ENCODE results near the gene ARID1B. TPM values are rescaled to one million over a fixed set of nuclear protein-coding genes. Genes with fewer than 3 reads are reported as not detected.

ARID1B gene
- total and polyA plus RNA-seq, 9 of the 15 experiments (the other 6 are each of a cell fraction or from before 2014, with no cell fraction given), result 12.5 to 50.5 (median 25.8) TPM

DNA sequence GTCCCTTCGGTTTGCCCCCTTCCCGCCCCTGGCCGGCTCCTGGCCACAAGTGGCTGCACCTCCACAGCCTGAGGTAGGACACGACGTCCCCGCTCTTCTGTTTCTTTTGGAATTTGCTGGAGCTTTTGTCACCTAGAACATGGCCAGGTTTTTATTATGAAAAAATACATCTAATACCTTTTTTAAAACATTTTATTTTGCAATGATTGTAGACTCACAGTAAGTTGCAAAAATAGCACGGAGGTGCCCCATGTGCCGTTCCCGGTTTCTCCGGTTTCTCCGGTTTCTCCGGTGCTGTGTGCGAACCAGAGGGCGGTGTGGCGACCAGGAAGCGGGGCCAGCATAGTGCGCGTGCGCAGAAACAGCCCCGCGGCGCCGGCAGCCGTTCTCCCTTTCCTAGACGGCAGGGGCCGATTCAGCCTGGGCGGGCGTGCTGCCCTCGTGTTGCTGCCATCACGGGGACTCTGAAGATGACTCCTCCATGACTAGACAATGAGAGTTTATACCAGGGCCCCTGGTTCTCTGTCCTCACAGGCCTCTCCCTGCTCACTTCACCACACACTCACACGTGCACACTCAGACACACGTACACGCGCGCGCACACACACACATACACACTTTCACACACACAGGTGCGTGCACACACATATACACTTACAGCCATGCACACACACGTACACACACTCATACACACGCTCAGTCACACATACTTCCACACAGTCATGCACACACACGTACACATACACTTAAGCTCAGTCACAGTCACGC, 444.1 kb downstream of the ARID1B start (continued):
- TF ChIP-seq MNT (conservative IDR thresholded peaks at IDR 0.05) (peak in 1 of 2 experiments; percentile 72; a peak in 2 of 4 replicates), FOXA3 (CRISPR knock-in tag; conservative IDR thresholded peaks at IDR 0.05 in 1 of 2, IDR thresholded peaks at IDR 0.05 in 1 of 2) (peak in 1 of 2 experiments; percentile 64; a peak in 1 of 4 replicates), EHMT2 (IDR thresholded peaks at IDR 0.05) (peak; percentile 82), HMG20B (CRISPR knock-in tag; IDR thresholded peaks at IDR 0.05) (no peak), NCOR1 (IDR thresholded peaks at IDR 0.05) (peak; percentile 21; the same call in 1 of the 2 replicates), LCOR (CRISPR knock-in tag; IDR thresholded peaks at IDR 0.05) (no peak), NCOA1 (IDR thresholded peaks at IDR 0.05; ENCODE audit: low read depth) (no peak; the same call in 1 of the 2 replicates), ZNF79 (CRISPR knock-in tag; IDR thresholded peaks at IDR 0.05; ENCODE audit: low read depth) (0 out of 2 replicates have a peak, but pooled peaks have one; percentile 4), HMGN3 (IDR thresholded peaks at IDR 0.05; ENCODE audit: borderline replicate concordance, extremely low read depth, insufficient read length, low read depth, low read length) (peak; percentile 49), CBX1 (IDR thresholded peaks at IDR 0.05; ENCODE audit: low read depth) (no peak), HIVEP1 (CRISPR knock-in tag; IDR thresholded peaks at IDR 0.05) (0 out of 2 replicates have a peak, but pooled peaks have one; percentile 39), ZNF780A (CRISPR knock-in tag; IDR thresholded peaks at IDR 0.05) (no peak), RBFOX2 (IDR thresholded peaks at IDR 0.05; ENCODE audit: low read depth, low read length) (peak; percentile 87), TCF7 (IDR thresholded peaks at IDR 0.05; ENCODE audit: borderline replicate concordance) (0 out of 2 replicates have a peak, but pooled peaks have one; percentile 12), POLR2H (tag; IDR thresholded peaks at IDR 0.05; ENCODE audit: low read depth) (no peak), HBP1 (CRISPR knock-in tag; IDR thresholded peaks at IDR 0.05) (peak; percentile 87; the same call in 1 of the 2 replicates), NUFIP1 (IDR thresholded peaks at IDR 0.05; ENCODE audit: partially characterized antibody) (no peak), ZNF408 (CRISPR knock-in tag; IDR thresholded peaks at IDR 0.05; ENCODE audit: low read depth) (no peak), BCL6 (CRISPR knock-in tag; IDR thresholded peaks at IDR 0.05) (no peak)
- TF ChIP-seq, protein P1, sequence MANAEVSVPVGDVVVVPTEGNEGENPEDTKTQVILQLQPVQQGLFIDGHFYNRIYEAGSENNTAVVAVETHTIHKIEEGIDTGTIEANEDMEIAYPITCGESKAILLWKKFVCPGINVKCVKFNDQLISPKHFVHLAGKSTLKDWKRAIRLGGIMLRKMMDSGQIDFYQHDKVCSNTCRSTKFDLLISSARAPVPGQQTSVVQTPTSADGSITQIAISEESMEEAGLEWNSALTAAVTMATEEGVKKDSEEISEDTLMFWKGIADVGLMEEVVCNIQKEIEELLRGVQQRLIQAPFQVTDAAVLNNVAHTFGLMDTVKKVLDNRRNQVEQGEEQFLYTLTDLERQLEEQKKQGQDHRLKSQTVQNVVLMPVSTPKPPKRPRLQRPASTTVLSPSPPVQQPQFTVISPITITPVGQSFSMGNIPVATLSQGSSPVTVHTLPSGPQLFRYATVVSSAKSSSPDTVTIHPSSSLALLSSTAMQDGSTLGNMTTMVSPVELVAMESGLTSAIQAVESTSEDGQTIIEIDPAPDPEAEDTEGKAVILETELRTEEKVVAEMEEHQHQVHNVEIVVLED (CRISPR knock-in tag; IDR thresholded peaks at IDR 0.05), result no peak; the same call in 1 of the 2 replicates
